ENCODE results near the gene VAMP3. TPM values are rescaled to one million over a fixed set of nuclear protein-coding genes. Genes with fewer than 3 reads are reported as not detected.
A peak's percentile ranks its signal among the peaks of the same experiment; 100 is the strongest.
"Not testable (repeated sequence)": the region's sequence is repeated elsewhere in the genome, so short reads cannot be mapped to it uniquely, and the experiment has no call there.

Gene VAMP3
- total and polyA plus RNA-seq, 2 experiments from 2014 or later = 51.2 to 68.4 TPM

- no peak for TF ChIP-seq CTCF (IDR thresholded peaks at IDR 0.05; ENCODE audit: low read depth, low read length)
- Histone ChIP-seq H3K36me3 (no peaks in the 10 kb centered on the region), H3K27ac (peak within 1 kb of the TSS; percentile 88), H3K4me1 (ENCODE audit: low read depth) (no peaks in the 10 kb centered on the region), H3K4me3 (peak within 1 kb of the TSS; percentile 33), H3K9me3 (ENCODE audit: low read depth) (no peaks in the 10 kb centered on the region), H3K27me3 (no peaks in the 10 kb centered on the region)
- DNase-seq (ENCODE audit: low read depth in 1 of 2, low spot score in 1 of 2) = peak; percentile 97 to 99
Observed at GRCh38 chr1:7783826-7784491, 12.9 kb downstream of the VAMP3 start, which contains the start of gene PER3. Gene PER3, plus strand, starts transcription at chr1:7784291. Its CDS starts 587 bp downstream, at chr1:7784878.

GRCh38 chr1:7784492-7785071 is 13.5 kb downstream of the VAMP3 start:
- peak in 1 of 2 donors; percentile 2 for DNase-seq (ENCODE audit: low read depth in 1 of 2, low spot score in 1 of 2)
- H3K9me3 ChIP-seq (ENCODE audit: low read depth) = no peaks in the 10 kb centered on the region
- no peaks in the 10 kb centered on the region for H3K27me3 ChIP-seq
- no peaks in the 10 kb centered on the region for H3K4me1 ChIP-seq (ENCODE audit: low read depth)
- no peak for TF ChIP-seq CTCF (IDR thresholded peaks at IDR 0.05; ENCODE audit: low read depth, low read length)
- H3K27ac ChIP-seq = peak overlapping the region; percentile 88
- peaks cover under 1% of the 10 kb centered on the region for H3K36me3 ChIP-seq
- peak overlapping the region; percentile 22 for H3K4me3 ChIP-seq

- Histone ChIP-seq H3K4me1 (ENCODE audit: low read depth) (no peaks in the 10 kb centered on the region), H3K27me3 (no peaks in the 10 kb centered on the region), H3K36me3 (peaks cover 5% of the 10 kb centered on the region), H3K27ac (no peak overlapping the region), H3K4me3 (no peak overlapping the region), H3K9me3 (ENCODE audit: low read depth) (no peaks in the 10 kb centered on the region)
- no peak for TF ChIP-seq CTCF (IDR thresholded peaks at IDR 0.05; ENCODE audit: low read depth, low read length)
- no peak for DNase-seq (ENCODE audit: low read depth in 1 of 2, low spot score in 1 of 2)
Observed at GRCh38 chr1:7785108-7785507, 14.0 kb downstream of the VAMP3 start.

- no peaks in the 10 kb centered on the region for H3K4me1 ChIP-seq (ENCODE audit: low read depth)
- no peak overlapping the region for H3K4me3 ChIP-seq
- DNase-seq (ENCODE audit: low read depth in 1 of 2, low spot score in 1 of 2) = no peak
- TF ChIP-seq CTCF (IDR thresholded peaks at IDR 0.05; ENCODE audit: low read depth, low read length) = no peak
- no peaks in the 10 kb centered on the region for H3K9me3 ChIP-seq (ENCODE audit: low read depth)
- H3K27me3 ChIP-seq = no peaks in the 10 kb centered on the region
- H3K27ac ChIP-seq = no peak overlapping the region
- H3K36me3 ChIP-seq = peaks cover 5% of the 10 kb centered on the region
Observed at GRCh38 chr1:7786795-7787194, 15.7 kb downstream of the VAMP3 start.

- peaks cover 5% of the 10 kb centered on the region for H3K36me3 ChIP-seq
- no peak for DNase-seq (ENCODE audit: low read depth in 1 of 2, low spot score in 1 of 2)
- no peak for TF ChIP-seq CTCF (IDR thresholded peaks at IDR 0.05; ENCODE audit: low read depth, low read length)
- H3K4me3 ChIP-seq = no peak overlapping the region
- no peaks in the 10 kb centered on the region for H3K9me3 ChIP-seq (ENCODE audit: low read depth)
- no peak overlapping the region for H3K27ac ChIP-seq
- no peaks in the 10 kb centered on the region for H3K4me1 ChIP-seq (ENCODE audit: low read depth)
- no peaks in the 10 kb centered on the region for H3K27me3 ChIP-seq
Observed at GRCh38 chr1:7789828-7790227, 18.7 kb downstream of the VAMP3 start.

- H3K36me3 ChIP-seq = not testable (repeated sequence)
Observed at GRCh38 chr1:7791027-7791426, 19.9 kb downstream of the VAMP3 start.

More at GRCh38 chr1:7791027-7791426, 19.9 kb downstream of the VAMP3 start:
- DNase-seq (ENCODE audit: low read depth in 1 of 2, low spot score in 1 of 2); H3K4me1 ChIP-seq (ENCODE audit: low read depth); H3K27ac ChIP-seq; H3K27me3 ChIP-seq; H3K4me3 ChIP-seq; H3K9me3 ChIP-seq (ENCODE audit: low read depth): not testable (repeated sequence)

All from cardiac muscle cell (in vitro differentiated cells and primary cell).